ENCODE measurements around the gene SNX25.
A peak's percentile ranks its signal among the peaks of the same experiment; 100 is the strongest.
"Not testable (repeated sequence)": the region's sequence is repeated elsewhere in the genome, so short reads cannot be mapped to it uniquely, and the experiment has no call there.

Gene SNX25

GRCh38 chr4:185205073-185205472 is 4.3 kb upstream of the SNX25 start:
- DNase-seq (ENCODE audit: low spot score) = not testable (repeated sequence)

GRCh38 chr4:185205697-185206342 is 3.6 kb upstream of the SNX25 start:
- no peak for DNase-seq (ENCODE audit: low spot score)

GRCh38 chr4:185207466-185207865 is 1.9 kb upstream of the SNX25 start:
- DNase-seq (ENCODE audit: low spot score) = no peak

GRCh38 chr4:185209852-185210101 is 379 bp downstream of the SNX25 start:
- not testable (repeated sequence) for DNase-seq (ENCODE audit: low spot score)

- peak; percentile 25 for DNase-seq (ENCODE audit: low spot score)
Observed at GRCh38 chr4:185210102-185210981, 944 bp downstream of the SNX25 start.

- DNase-seq (ENCODE audit: low spot score) = no peak
Observed at GRCh38 chr4:185211035-185211434, 1.6 kb downstream of the SNX25 start.

- DNase-seq (ENCODE audit: low spot score) = no peak
Observed at GRCh38 chr4:185211641-185212040, 2.2 kb downstream of the SNX25 start.

GRCh38 chr4:185212581-185212980 is 3.2 kb downstream of the SNX25 start:
- no peak for DNase-seq (ENCODE audit: low spot score)

- no peak for DNase-seq (ENCODE audit: low spot score)
Observed at GRCh38 chr4:185213877-185214276, 4.5 kb downstream of the SNX25 start.

GRCh38 chr4:185215261-185215660 is 5.9 kb downstream of the SNX25 start:
- DNase-seq (ENCODE audit: low spot score) = no peak

- DNase-seq (ENCODE audit: low spot score) = no peak
Observed at GRCh38 chr4:185217408-185217975, 8.1 kb downstream of the SNX25 start.

- DNase-seq (ENCODE audit: low spot score) = no peak
Observed at GRCh38 chr4:185218312-185218711, 8.9 kb downstream of the SNX25 start.

- DNase-seq (ENCODE audit: low spot score) = no peak
Observed at GRCh38 chr4:185219551-185220344, 10.3 kb downstream of the SNX25 start.

- no peak for DNase-seq (ENCODE audit: low spot score)
Observed at GRCh38 chr4:185221491-185221890, 12.1 kb downstream of the SNX25 start.

- no peak for DNase-seq (ENCODE audit: low spot score)
Observed at GRCh38 chr4:185221912-185222311, 12.5 kb downstream of the SNX25 start.

GRCh38 chr4:185222598-185222997 is 13.2 kb downstream of the SNX25 start:
- no peak for DNase-seq (ENCODE audit: low spot score)

GRCh38 chr4:185224597-185224996 is 15.2 kb downstream of the SNX25 start:
- no peak for DNase-seq (ENCODE audit: low spot score)

- no peak for DNase-seq (ENCODE audit: low spot score)
Observed at GRCh38 chr4:185225940-185226339, 16.5 kb downstream of the SNX25 start.

GRCh38 chr4:185227131-185227551 is 17.7 kb downstream of the SNX25 start:
- DNase-seq (ENCODE audit: low spot score) = no peak

- DNase-seq (ENCODE audit: low spot score) = no peak
Observed at GRCh38 chr4:185227713-185228278, 18.4 kb downstream of the SNX25 start.

- no peak for DNase-seq (ENCODE audit: low spot score)
Observed at GRCh38 chr4:185229021-185229818, 19.8 kb downstream of the SNX25 start.
